LNCaP clone FGC (cell line): ENCODE data around the gene PLCB1.

ENCODE experiments used
- DNase-seq: peaks from one replicate; pipeline ENCODE4 v3.0.0-alpha.2; 2011; ENCODE audit warnings: low read depth
- H3K4me3 ChIP-seq: 2 replicates; pipeline ENCODE4 v1.5.1; 2011; ENCODE audit warnings: mild to moderate bottlenecking, low read depth, low read length, control low read depth
- TF ChIP-seq, protein P1 (sequence below): IDR thresholded peaks from 2 replicates; pipeline ENCODE4 v1.5.1; 2012; ENCODE audit warnings: mild to moderate bottlenecking; ENCODE audit not compliant: control insufficient read depth, insufficient read depth; ENCODE audit errors: extremely low read depth

PLCB1 gene

GRCh38 chr20:8287340-8287739 is 155.3 kb downstream of the PLCB1 start:
- no peak overlapping the region for H3K4me3 ChIP-seq
- TF ChIP-seq, protein P1, sequence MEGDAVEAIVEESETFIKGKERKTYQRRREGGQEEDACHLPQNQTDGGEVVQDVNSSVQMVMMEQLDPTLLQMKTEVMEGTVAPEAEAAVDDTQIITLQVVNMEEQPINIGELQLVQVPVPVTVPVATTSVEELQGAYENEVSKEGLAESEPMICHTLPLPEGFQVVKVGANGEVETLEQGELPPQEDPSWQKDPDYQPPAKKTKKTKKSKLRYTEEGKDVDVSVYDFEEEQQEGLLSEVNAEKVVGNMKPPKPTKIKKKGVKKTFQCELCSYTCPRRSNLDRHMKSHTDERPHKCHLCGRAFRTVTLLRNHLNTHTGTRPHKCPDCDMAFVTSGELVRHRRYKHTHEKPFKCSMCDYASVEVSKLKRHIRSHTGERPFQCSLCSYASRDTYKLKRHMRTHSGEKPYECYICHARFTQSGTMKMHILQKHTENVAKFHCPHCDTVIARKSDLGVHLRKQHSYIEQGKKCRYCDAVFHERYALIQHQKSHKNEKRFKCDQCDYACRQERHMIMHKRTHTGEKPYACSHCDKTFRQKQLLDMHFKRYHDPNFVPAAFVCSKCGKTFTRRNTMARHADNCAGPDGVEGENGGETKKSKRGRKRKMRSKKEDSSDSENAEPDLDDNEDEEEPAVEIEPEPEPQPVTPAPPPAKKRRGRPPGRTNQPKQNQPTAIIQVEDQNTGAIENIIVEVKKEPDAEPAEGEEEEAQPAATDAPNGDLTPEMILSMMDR = no peak
- no peak for DNase-seq

DNA sequence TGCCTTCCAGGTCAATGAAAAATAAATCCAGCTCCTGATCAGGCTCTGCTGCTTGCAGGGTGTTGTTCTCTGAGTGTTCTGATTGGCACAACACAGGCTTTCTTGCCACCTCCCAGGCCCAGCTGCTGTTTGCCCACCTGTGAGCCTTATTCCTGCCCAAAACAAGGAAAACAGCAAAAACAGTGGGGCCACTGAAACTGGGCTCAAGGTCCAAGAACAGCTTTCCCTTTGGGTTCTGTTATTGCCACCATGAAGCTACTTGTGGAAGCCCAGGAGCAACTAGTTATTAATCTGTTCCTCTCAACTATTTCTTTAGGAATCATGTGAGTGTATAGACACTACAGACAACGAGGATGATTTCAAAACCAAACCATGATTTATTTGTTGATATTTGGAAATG is 159.1 kb downstream of the PLCB1 start:
- no peak overlapping the region for H3K4me3 ChIP-seq
- TF ChIP-seq, protein P1 = no peak
- DNase-seq = no peak

- no peak overlapping the region for H3K4me3 ChIP-seq
- TF ChIP-seq, protein P1 = no peak
- no peak for DNase-seq
Observed at GRCh38 chr20:8291873-8292272, 159.8 kb downstream of the PLCB1 start.

GRCh38 chr20:8292793-8293192 is 160.7 kb downstream of the PLCB1 start:
- H3K4me3 ChIP-seq = no peak overlapping the region
- TF ChIP-seq, protein P1 = no peak
- no peak for DNase-seq

DNA sequence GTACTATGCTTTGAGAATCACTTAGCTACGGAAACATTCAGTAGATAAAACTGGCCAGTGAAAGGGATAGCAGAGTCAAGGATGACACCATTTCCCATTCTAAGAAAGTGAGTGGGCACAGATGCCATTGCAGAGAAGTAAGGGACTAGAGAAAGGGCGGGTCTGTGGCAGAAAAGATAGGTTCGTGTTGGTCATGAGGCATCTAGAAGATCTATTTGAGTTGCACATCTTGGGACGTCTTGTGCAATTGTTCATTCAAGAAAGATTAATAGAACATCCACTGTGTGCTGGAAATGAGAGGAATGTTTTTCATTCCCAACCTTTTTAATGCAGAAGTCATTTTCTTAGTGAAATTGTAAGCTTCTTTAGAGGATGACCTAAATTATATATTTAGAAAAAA is 161.7 kb downstream of the PLCB1 start:
- no peak overlapping the region for H3K4me3 ChIP-seq
- DNase-seq = no peak
- TF ChIP-seq, protein P1 = no peak

DNA sequence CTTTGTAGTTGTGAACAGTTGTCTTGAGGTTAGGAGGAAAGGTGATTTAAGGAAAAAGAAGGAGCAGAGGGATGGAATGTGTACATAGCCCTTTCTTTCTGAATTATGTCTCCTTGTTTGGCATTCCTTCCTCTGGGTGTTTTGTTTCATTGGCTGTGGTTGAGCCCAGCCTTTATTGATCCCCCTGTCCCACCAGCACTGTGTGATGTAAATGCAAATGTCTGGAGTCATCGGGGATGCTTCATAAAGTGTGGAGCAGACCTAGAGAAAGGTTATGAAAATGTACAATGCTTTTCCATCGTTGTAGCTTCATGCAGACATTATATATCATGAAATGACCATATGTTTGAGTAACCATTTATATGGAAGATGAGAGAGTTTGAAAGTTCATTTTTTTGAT is 164.5 kb downstream of the PLCB1 start:
- DNase-seq = no peak
- TF ChIP-seq, protein P1 = no peak
- H3K4me3 ChIP-seq = no peak overlapping the region

DNA sequence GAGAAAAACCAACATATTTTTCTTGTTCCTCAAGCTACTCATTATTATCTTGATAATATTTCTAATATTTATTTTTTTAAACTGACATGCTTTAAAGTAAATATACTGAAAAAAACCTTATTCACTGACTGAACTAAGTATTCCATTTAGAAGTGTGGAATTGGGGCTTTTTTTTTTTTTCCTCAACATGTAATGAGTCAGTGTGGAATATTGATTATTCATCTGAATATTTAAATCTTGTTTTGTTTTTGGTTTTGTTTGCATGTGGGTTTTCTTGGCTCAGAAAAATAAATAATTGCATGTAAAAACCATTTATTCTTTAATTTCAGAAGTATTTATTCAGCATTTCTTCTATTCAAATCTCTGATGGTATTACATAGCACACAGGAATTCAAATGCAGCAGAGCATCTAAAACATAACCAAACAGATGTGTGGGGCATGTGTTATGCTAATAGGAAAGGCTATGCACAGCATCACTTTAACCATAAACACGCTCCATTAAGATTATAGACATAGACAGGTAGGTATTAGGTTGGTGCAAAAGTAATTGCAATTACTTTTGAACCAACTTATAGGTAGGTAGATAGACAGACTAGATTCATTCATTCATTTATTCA is 166.5 kb downstream of the PLCB1 start:
- H3K4me3 ChIP-seq = no peak overlapping the region
- DNase-seq = no peak
- TF ChIP-seq, protein P1 = no peak
